ENCODE results near the gene RELN.
"Not testable (repeated sequence)": the region's sequence is repeated elsewhere in the genome, so short reads cannot be mapped to it uniquely, and the experiment has no call there.

RELN gene

DNA sequence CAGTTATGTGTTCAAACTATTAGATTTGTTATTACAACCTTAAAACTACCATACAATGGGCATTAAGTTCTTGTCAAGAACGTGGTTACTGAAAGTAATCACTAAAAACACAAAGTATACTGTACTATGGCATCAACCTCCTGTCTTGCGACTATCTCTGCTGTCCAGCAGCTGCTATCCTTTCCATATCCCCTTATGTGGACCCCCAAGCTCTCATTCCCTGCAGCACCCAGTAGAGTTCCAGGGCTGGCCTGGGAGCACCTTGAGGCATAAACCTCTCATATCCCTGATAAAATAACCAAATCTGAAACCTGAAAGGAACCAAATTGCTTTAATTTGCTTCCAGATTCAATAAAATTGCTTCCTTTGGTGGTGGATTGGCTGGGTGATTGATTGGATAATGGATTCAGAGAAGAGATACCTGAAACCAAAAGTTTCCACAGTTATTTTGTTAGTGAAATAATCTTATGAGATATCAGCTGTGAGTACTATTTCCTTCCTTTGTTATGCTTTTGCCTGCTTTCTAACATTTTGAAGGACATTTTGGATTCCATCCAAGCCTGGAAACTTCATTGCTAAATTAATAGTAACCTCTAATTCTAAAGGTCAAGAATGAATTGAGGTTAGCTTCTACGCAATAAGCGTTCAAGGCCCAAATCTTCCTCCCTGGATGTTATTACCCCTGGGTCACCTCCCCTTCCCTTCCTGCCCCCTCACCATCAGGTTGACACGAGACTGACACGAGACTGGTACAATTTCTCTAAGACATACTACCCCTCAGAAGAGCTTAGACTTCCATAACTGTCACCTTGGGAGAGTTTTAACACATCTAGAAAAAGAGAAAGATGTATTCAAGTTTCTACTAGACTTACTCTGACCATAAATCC, 48.8 kb downstream of the RELN start:
- DNase-seq = no peak

DNA sequence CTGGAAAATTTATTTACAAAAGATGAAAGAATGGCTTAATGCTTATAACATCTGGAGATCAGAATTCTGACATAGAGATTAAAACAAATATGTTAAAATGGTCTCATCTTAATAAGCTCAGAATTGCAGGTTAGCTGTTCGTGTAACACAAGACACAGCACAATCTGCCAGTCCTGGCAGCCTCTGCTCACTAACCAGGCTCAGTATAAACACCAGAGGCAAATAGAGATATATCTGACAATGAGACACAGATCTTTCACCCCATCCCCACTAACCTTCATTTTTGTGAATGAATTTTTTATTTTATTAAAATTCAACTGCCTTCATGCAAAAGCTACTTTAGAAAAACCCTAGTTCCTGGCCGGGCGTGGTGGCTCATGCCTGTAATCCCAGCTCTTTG, 51.8 kb downstream of the RELN start:
- no peak for DNase-seq

DNA sequence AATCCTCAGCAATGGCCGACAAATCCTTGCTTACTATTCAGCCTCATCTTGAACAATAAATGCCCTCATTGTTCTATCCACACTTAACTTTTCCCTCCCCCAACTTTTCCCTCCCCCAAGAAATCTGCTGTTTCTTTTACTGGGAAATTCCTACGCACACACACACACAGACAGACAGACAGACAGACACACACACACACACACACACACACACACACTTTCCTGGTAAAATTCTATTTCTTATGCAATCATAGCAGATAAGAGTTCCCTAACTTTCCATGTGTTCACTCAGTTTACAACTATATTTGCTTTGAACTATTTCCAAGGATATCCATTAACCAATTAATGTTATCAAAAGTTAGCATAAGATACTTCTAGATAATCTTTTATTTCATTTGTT, 52.9 kb downstream of the RELN start:
- no peak for DNase-seq

DNA sequence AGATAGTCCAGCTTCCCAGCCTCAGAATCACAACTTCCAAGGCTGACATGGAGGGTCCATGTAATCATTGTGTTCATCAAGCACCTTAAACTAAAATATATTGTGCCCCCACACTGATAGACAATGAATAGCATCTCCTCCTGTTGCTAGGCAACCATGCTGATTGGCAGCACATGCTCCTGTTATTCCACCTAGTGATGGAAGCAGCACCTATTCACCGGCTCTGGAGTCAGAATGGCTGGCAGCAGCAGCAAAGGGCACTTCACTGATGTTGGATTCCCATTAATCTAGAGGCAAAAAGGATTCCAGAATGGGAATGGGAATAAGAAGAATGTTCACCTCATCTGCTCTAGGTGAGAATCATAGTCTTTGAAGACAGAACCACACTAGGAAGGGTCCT, 55.0 kb downstream of the RELN start:
- DNase-seq = no peak

DNA sequence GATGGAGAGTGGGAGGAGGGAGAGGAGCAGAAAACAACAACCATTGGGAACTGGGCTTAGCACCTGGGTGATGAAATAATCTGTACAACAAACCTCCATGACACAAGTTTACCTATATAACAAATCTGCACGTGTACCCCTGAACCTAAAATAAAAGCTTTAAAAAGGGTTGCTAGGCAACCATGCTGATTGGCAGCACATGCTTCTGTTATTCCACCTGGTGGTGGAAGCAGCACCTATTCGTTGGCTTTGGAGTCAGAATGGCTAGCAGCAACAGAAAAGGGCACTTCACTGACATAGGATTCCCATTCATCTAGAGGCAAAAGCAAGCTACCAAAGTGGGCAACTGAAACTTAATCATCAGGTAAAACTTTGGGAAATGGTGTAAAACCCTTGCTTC, 57.1 kb downstream of the RELN start:
- DNase-seq = no peak

DNA sequence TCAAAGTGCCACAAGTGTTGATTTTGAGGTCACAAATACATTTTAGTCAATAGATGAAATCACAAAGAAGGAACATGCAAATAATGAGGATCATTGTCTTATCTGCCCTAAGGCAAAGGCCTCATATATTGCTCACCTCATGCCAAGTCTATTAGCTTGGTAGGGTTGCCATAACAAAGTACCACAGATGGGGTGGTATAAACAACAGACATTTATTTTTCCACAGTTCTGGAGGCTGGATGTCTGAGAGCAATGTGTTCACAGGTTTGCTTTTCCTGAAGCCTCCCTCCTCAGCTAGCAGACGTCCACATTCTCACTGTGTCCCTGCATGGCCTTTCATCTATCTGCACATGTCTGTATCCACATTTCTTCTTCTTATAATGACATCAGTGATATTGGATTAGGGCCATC, 59.6 kb downstream of the RELN start:
- DNase-seq = no peak

DNA sequence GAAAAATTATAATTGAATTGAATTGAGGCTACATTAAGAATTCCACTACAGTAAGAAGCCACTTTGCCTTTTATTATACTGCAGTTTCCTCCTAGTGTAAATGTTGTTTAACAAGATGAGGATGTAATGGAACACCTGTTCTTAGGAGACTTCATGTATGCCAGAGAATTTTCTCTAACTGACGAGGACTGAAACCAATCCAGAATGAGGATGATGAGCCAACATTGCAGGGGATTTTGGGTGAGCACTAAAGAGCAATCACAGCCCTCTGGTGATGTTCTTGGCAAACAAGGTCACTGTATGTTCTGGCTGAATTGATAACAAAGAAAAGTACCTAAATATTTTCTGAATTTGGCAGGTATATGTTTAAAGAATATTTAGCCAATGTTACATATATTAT, 60.9 kb downstream of the RELN start:
- DNase-seq = no peak

DNA sequence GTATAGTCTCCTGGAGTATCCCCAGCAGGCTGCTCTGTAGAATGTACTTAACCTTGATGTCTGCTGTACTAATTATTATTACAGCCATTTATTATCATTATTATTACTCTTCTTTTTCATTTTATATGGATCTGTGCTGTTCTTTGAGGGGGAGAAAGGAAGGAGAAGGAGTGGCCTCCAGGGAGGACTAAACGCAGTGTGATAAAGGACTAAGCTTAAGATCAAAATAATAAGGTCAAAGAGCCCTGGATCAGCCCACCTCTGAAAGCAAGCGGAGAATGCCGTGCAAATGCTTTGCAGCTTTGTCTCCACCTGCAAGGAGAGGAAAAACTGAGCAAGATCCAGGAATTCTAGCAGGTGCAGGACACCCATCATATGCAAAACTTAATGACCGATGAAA, 65.3 kb downstream of the RELN start:
- no peak for DNase-seq

DNA sequence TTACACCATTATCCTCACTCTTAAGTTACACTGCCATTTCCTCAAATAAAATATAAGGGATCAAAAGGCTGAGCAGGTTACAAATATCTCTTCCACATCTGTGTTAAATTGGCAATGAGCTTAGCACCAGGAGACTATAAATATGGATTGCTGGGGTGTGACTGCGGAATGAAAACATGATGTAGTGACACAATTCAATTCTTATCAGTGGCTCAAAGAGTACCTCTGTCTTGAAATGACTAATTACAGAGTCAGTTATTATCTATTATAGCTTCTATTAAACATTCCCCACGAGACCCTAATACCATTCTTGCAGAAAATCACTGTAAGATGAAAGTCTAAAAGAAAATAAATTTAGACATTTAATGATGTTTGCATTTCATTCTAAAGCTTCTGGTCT, 67.1 kb downstream of the RELN start:
- DNase-seq = no peak

DNA sequence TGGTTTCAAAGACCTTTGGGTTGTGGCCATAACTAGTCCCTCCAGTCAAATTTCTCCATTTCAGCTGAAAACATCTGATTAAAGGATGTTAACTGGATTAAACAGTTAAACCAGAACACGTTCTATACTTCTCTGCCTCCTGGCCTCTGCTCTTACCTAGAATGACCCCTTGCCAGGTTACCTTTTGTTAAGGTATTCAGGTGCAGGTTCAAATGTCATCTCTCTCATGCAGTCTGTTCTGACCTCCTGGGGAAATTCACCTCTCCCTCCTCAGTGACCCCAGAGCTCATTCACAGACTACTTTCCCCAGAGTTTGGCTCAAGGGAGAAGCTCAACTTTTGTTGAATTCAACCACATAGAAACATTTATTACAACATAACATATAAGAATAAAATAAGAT, 67.8 kb downstream of the RELN start:
- no peak for DNase-seq

DNA sequence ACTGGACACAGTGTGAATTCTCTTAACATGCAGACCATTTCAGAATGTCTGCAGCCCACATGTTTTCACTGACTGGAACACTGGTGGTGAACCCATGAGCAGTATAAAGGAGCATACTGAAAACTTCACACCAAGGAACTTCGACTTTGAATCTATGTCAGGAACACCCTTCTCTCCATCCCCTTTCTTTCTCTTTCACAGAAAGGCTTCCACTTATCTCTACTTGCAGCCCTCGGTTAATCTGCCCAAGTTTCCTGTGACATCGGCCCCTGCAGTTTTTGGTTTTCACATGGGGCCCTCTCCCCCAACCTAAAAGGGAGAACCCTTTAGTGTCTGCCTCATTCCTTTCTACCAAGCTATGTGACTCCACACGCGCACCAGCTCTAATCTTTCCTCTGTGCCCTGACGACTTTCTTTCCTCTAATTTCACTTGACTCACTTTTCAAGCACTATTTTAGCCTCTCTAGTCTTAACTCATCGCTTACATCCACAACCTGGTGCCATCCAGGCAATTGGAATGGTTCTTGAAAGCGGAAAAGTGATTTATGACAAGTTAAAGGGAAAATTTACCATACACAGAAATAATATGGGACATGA, 70.1 kb downstream of the RELN start:
- no peak for DNase-seq

DNA sequence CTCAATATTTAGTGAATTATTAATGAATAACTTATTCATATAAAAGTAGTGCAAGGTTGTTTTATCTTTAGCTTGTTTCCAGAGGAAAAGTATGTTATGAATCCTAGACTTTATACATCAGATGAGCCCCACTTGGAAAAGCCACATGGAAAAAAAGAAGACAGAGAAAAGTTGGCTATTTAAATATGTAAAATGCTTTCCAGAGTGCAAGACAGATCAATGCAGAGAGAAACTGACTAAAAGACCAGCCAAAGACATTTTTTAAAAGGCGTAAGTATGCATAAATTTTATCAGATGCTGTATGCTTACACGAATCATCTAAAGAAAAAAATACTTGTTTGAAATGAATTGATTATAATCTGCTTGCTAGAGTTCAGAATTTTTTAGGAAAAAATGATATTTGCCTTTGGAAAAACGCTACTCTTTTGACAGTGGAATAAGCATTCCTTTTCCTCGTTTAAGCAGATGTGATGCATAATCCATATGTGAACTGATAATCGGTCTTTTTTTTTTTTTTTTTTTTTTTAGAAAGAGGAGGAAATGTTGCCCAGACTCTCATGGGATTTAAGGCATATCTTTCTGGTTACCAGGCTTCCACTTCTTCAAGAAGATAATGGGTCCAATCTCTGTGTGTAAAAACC, 70.7 kb downstream of the RELN start:
- DNase-seq = no peak

DNA sequence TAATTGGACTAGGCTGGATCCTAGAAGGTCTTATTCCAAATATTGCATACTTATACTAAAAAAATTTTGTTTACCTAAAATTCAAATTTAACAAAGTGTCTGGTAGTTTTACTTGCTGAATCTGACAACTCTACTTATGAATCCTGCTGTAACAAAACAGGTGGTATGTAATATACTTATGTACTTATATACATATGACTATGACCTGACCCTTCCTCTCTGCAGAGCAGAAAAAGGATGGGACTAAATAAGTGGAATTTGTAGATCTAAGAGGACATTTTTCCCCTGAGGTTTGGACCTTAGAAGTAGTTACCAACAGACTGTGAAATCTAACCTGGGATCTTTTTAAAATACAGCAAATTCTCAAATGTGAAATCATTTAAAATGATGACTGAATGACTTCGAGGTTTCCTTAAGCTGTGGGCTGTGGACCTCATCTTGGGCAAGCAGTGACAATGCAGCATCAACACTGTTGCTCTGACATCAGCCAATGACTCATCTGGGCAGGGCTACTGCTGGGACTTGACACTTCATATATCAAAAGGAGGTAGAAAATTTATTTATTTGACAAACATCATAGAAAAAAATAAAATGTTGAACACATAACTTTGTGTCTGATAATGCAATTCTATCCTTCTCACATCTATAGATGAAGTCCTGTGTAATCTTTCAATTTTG, 73.6 kb downstream of the RELN start:
- DNase-seq = no peak

DNA sequence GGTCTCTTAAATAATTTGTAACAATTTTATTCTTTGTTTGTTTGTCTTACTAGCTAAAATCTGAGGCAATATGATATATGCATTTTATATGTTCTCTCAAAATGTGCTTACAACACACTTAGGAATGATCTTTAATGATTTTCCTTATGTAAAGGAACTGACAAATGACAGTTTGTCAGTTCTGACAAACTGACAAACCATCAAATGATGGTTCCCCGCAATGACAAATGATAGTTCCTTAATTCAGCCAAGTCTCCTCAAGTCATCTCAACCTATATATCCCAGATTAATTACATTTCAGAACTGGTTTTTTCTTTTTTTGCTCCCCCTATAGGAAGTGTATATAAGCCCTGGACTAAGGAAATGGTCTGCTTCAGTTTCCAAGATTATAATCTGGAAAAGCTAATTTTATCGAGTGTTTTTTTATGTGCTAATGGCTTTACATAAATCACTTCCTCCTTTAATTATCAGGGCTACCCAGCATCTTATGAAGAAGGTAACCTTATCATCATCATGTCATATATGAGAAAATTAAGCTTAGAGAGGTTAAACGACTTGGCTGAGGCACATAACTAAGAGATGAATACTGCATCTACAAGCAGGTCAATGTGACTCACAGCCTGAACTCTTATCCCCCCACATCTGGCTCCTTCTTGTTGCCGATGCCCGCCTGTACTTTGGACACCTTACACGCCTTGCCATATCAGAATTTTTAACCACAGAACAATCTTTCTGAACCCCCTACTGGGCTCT, 75.1 kb downstream of the RELN start:
- no peak for DNase-seq

DNA sequence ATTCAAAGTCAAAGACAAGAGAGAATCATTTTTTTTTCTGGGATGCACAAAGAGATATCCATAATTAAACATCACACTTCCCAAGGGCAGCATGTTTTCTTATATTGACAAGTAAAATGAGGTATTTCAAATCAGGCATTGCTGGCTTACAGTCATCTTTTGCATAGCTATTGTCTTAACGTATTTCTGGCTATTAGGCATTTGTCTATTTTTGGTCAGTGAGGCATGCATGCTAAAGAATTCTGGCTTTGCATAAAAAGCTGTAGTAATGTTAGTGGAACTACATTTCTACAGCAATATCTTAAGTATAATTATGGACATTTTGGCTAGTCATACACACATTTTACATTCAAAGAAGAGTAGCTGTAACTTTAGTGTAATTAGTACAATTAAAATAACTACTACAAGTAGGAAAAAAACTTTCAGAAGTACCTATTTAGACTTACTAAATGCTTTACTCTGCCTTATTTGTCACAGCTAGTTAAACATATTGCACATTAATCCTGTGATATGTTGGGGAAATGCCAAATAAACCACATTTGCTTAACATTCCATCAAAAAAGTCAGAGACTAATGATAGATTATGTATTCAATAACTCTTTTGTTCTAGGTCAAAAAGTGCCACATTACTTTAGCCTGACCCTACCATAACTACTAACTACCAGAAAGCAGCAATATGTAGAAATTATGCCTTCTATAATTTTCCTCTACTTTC, 76.4 kb downstream of the RELN start:
- DNase-seq = no peak

DNA sequence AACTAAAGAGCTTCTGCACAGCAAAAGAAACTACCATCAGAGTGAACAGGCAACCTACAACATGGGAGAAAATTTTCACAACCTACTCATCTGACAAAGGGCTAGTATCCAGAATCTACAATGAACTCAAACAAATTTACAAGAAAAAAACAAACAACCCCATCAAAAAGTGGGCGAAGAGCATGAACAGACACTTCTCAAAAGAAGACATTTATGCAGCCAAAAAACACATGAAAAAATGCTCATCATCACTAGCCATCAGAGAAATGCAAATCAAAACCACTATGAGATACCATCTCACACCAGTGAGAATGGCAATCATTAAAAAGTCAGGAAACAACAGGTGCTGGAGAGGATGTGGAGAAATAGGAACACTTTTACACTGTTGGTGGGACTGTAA, 78.4 kb downstream of the RELN start:
- DNase-seq = not testable (repeated sequence)

DNA sequence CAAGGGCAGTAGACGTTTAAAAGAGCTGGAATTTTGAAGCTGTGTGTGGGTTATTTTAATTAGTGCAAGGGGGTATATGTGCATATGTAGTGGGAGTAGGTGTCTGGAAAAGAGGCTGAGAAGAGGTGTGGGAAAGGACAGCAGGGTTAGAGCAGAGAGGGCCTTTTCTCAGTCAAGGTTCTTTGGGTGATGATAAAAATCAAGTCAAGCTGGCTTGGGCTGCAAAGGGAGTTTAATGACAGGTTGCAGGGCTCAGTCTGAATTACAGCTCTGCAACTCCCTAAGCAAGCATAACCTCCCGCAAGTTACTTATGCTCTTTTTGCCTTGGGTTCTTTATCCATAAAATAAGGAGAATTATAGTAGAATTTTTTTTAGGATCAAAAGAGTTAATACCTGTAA, 83.5 kb downstream of the RELN start:
- no peak for DNase-seq

DNA sequence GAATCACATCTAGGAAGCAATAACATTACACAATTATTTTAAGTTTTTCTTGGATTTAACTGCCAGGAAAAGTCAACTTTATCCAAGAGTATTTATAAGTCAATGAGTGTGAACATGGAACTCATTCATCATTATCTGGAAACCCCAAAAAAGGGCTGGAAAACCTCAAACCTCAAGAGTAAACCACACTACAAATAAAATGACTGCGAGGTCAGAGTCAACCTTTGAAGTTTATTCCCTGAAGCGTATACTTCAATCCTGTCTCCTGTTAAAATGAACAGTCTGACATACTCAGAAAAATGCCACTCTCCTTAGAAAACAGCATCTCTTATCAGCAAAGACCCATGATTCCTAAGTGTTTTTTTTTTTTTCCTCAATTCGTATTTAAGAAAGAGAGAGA, 86.5 kb downstream of the RELN start:
- no peak for DNase-seq

DNA sequence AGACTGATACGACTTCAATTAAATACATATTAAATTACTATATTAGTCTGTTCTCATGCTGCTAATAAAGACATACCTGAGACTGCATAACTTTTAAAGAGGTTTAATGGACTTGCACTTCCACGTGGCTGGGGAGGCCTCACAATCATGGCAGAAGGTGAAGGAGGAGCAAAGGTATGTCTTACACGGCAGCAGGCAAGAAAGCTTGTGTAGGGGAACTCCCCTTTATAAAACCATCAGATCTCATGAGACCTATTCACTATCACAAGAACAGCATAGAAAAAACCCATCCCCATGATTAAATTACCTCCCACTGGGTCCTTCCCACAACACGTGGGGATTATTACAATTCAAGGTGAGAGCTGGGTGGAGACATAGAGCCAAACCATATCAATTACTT, 92.6 kb downstream of the RELN start:
- not testable (repeated sequence) for DNase-seq

DNA sequence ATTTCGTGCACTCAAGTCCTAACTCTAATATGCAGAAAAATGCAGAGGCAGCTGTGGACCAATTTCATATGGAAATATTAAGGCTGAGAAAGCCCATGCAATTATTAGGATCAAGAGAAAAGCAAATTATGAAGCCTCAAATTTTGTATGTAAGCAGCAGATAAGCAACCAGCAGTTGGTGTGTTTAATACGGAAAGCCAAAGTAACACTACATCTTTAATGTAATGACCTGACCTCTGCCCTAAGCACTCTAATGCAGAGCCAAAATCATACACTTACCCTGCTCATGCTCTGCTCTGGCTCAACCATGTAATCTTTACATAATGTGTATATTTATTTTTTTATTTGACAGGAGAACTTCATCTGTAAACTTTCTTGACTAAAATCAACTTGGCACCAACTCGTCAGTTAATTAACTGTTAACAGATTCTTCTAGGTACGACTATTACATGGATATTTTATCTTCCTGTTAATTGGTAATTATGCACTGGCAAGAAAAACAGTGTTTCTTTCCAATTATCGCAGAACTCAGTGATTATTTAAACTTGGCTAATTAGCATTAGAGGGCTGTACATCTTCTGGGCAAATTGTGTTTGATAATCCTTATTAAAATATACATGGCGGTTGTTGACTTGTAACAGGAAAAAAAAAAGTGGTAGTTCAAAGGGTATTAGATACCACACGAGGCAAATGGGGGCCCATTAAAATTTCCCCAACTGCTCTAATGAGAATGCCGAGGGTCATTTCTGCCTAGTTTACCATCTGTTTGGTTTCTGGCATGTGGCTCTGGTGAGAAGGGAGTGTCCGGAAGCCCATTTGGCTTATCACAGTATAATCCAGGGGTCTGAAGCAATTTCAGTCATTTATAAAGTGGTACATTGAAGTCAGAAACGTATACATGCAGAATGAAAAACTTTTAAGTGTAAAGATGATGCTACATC, 94.5 kb downstream of the RELN start:
- no peak for DNase-seq

DNA sequence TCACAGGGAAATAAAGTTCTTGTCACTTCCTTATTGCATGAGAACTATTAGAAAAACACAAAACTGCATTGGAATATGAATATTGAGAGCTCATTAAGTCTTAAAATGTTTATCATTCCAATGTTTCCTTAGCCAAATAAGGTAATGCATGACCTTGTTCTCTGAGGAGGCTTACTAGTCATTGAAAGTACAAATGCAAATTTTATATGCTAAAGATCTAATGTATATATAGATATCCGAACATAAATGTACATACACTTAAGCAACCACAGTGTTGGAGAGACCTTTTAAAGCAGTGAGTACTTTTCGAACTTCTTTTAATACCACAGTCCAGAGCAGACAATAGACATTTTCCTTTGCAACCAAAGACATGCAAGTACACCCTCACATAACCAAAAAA, 96.1 kb downstream of the RELN start:
- DNase-seq = no peak
